OCI-M2 (cell line): ENCODE results near the gene TACC2.
"Not testable (repeated sequence)": the region's sequence is repeated elsewhere in the genome, so short reads cannot be mapped to it uniquely, and the experiment has no call there.

ENCODE experiments used
- DNase-seq: peaks from one replicate; lab custom pipeline; 2025; ENCODE audit not compliant: unreplicated experiment; lab: John Stamatoyannopoulos, UW

The TACC2 gene

GRCh38 chr10:122056431-122057094, 67.6 kb downstream of the TACC2 start:
- DNase-seq: no peak

- DNase-seq: no peak
Observed at GRCh38 chr10:122057841-122058413, 69.0 kb downstream of the TACC2 start.

- no peak for DNase-seq
Observed at GRCh38 chr10:122060250-122060649, 71.3 kb downstream of the TACC2 start.

- DNase-seq: peak; percentile 52
Observed at GRCh38 chr10:122062831-122063674, 74.1 kb downstream of the TACC2 start.

- not testable (repeated sequence) for DNase-seq
Observed at GRCh38 chr10:122066337-122066939, 77.5 kb downstream of the TACC2 start.

GRCh38 chr10:122068844-122069243, 79.9 kb downstream of the TACC2 start:
- no peak for DNase-seq

GRCh38 chr10:122072491-122072890, 83.5 kb downstream of the TACC2 start:
- DNase-seq: no peak

GRCh38 chr10:122073508-122073907, 84.5 kb downstream of the TACC2 start:
- no peak for DNase-seq

- no peak for DNase-seq
Observed at GRCh38 chr10:122075171-122075570, 86.2 kb downstream of the TACC2 start.

- not testable (repeated sequence) for DNase-seq
Observed at GRCh38 chr10:122075876-122076275, 86.9 kb downstream of the TACC2 start.

GRCh38 chr10:122077311-122077875, 88.4 kb downstream of the TACC2 start:
- DNase-seq: no peak

- DNase-seq: no peak
Observed at GRCh38 chr10:122078326-122078725, 89.4 kb downstream of the TACC2 start.

GRCh38 chr10:122078965-122079795, 90.2 kb downstream of the TACC2 start:
- DNase-seq: peak; percentile 84

GRCh38 chr10:122082616-122083477, 93.9 kb downstream of the TACC2 start:
- no peak for DNase-seq

GRCh38 chr10:122083478-122084025, 94.6 kb downstream of the TACC2 start:
- no peak for DNase-seq

GRCh38 chr10:122084286-122085041, 95.5 kb downstream of the TACC2 start:
- DNase-seq: no peak

- no peak for DNase-seq
Observed at GRCh38 chr10:122085423-122085911, 96.5 kb downstream of the TACC2 start.
